Posterior vena cava (tissue), 2 donors: ENCODE measurements around the gene ITPKA. TPM values are rescaled to one million over a fixed set of nuclear protein-coding genes. Genes with fewer than 3 reads are reported as not detected.

Source experiments
- DNase-seq: peaks from one replicate; pipeline ENCODE4 v3.0.0-alpha.2; 2020; ENCODE audit warnings: low spot score
- intact Hi-C, 2 donors: fragments of 100-400 bp; cut with DNase I; formaldehyde crosslinking; loops; one replicate each; pipeline versions ENCODE4 v1.14.1 to v1.14.2; 2022 to 2023
- total RNA-seq, 2 donors: library from RNA; stranded (reverse); fragmentation: NEBNext Ultra II Directional; extraction: Animal tissue kit (Norgen Biotek cat#: 25700); gene quantifications; one replicate each; pipeline ENCODE4 v1.2.1, GENCODE V29; 2021
- donor health status: DM: yes; HTN: yes; CAD: no.
- donor health status: DM: yes; HTN: yes; CAD: no.

The ITPKA gene
- total RNA-seq, 2 donors from 2014 or later, result 0.28 to 0.33 TPM

DNA sequence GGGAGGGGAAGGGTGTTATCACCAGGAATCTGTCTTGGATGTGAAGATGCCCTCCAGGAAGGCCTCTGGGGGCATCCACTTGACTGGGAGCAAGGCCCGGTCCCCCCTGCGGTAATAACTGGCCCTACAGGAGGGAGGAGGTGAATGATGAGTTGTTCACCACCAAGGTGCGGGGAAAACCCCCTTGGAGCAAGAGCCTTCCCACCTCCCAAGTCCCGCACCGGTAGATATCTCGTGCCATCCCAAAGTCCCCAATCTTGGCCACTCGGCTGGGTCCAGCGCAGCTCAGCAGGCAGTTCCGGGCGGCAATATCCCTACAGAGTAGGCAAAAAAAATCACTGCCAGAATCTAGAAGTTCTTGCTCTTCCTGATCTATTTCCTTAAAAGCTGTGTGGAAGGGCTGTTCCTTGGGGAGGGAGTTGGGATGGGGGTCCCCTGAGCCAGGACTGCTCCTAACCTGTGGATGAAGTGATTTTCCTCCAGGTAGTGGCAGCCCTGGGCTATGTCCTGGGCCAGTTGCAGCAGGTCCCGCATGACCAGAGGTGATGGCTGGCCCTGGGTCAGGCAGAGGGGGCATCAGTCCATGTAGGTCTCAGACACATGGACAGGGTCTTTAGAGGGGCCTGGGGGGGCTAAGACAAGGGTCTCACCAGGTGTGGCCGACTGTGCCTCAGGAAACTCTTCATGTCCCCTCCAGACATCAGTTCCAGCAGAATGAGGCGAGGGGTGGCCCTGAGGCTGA, 11.2 kb downstream of the ITPKA start:
- DNase-seq, result no peak
- intact Hi-C loops, result no loop called here

DNA sequence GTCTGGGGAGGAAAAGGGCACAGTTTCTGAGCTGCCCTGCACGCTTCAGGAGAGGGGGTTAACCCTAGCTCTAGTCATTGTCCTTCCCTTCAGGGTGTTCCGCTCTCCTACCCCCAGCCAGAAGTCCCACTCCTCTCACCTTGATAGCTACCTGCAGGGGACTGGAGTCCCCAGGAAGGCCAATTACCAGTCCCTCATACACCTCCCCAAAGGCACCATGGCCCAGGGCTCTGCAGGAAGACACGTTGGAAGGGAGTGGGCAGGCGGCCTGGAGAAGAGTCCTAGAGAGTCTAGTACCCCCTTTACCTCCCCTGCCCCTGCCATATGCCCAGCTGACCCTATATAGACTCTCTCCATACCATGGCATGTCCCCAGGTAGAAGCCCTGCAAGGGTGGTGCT, 12.1 kb downstream of the ITPKA start:
- DNase-seq, result no peak
- intact Hi-C loops, result no loop called here

DNA sequence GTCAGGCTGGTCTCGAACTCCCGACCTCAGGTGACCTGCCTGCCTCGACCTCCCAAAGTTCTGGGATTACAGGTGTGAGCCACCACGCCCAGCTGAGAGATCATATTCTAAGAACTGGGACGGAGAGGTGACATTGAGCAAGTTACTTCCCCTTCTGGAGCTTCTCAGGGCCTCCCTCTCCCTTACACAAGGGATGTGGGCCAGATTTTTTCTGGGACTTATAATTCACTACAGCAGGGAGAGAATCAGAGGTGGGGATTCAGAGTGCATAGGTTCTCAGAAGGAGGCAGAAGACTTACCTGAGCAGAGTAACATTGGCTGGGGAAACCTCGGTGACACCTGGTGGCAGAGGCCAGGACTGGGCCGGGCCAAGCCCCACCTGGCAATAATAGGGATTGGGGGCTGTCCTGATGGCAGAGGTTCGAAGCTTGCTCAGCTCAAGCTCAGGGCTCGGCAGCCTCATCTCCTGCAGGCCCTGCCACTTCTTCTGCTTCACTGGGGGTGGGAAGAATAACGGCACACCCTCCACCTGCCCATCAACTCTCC, 13.2 kb downstream of the ITPKA start:
- no peak for DNase-seq
- intact Hi-C loops, result no loop called here

DNA sequence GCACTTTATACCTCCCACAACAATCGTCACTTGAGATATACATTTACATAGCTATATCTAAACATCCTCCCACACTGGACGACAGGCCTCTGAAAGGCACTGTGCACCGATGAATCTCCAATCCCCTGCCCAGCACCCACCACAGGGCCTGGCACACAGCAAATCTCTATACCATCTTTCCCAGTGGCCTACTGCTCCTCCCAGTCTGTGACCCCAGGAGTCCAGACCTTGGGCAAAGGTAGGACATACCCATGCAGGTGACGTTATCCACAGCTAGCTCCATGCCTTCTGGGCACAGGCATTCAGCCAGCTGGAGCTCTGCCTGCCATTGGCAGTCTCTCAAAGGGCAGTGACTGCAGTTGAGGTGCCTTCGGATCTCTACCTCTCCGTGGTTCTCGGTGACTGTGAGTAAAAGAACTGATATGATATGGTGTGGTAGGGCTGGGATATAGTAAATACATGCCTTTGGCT, 14.2 kb downstream of the ITPKA start:
- intact Hi-C loops, result no loop called here
- no peak for DNase-seq

DNA sequence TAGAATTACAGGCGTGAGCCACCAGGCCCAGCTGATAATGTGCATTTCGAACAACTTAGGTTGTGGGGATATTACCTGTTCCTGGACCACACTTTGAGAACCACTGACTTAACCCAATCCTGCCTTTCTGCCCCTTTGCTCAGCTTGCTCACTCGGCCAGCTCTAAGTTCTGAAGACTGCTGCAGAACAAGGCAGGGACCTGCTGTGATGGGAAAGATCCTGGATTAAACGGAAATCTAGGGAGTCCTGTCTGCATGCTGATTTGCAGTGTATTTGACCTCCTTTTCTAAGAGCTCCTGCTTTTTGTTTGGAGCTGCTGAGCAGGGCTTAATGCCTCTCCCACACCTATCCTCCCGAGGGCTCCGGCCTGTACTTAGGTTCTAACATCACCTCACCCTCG, 17.1 kb downstream of the ITPKA start:
- no peak for DNase-seq
- intact Hi-C loops, result loop anchor here in 1 of 2 donors (2.0 kb wide), 1 partner anchor 72 kb away; no protein-coding TSS in a partner anchor

DNA sequence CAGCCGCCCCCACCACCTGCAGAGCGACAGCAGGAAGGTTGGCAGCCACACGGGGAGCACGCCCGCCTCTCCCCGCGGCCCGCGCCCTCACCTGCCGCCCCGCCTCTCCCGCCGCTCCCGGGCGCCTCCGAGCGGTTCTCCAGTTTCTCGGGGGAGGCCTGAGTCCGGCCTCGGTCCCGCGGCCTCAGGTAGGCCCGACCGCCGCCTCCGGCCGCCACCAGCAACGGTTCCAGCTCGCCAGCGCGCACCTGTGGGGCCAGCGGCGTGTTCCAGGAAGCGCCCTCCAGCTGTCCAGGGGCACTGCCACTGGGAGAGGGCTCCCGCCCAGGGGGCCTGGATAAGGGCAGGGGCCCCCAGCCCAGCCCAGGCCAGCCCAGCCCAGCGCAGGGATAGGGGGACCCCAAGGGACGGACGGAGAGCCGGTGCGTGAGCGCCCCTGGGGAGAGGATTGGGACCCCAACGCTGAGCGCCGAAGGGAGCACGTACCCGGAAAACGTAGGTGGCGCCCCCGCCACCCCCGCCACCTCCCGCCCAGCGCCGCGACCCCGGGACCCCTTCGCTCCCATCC, 17.7 kb downstream of the ITPKA start:
- intact Hi-C loops, result loop anchor here in 1 of 2 donors (2.0 kb wide), 1 partner anchor 73 kb away; no protein-coding TSS in a partner anchor
- DNase-seq, result no peak

DNA sequence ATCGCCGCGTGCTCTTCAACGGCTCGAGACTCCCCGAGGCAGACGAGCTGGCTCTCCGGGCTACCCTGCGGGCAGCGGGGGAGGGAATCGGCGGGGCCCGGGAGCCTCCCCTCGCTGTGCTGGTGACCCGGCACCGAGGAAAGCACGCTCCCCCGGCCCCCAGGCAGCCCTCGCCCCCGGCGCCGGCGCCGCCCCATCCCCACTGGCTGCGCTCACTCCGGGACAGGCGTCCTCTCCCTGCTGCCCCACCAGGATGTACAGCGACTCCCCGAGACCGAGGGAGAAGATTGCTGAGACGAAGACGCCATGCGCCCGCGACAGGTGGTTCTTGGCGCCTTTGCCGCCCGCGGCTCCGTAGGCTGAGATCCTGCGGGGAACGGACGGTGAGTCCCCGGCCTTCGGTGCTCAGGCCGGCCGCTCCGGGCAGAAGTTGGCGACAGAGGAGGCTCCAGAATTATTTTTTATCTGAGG, 18.3 kb downstream of the ITPKA start:
- DNase-seq, result no peak
- intact Hi-C loops, result loop anchor here in 1 of 2 donors (2.0 kb wide), 1 partner anchor 73 kb away; no protein-coding TSS in a partner anchor

DNA sequence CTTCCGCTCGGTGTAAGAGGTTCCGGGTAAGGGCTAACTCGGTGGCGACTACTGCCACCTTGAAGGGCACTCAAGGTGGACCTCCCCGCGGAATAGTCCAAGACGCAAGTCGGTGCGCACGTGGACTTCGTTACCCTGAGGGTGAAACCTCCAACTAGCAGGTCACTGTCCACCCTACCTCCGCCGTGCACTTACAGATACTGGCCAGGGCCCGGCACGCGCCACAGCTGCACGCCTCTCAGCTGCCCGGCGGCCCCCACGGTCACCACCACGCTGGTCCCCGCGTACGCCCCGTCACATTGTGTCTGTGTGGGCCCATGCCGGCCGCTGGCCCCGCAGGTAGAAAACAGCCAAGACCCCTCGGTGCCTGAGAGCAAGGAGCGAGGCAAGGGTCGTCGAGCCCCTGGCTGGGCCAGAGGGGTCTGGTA, 18.9 kb downstream of the ITPKA start:
- peak; percentile 80 for DNase-seq
- intact Hi-C loops, result no loop called here

DNA sequence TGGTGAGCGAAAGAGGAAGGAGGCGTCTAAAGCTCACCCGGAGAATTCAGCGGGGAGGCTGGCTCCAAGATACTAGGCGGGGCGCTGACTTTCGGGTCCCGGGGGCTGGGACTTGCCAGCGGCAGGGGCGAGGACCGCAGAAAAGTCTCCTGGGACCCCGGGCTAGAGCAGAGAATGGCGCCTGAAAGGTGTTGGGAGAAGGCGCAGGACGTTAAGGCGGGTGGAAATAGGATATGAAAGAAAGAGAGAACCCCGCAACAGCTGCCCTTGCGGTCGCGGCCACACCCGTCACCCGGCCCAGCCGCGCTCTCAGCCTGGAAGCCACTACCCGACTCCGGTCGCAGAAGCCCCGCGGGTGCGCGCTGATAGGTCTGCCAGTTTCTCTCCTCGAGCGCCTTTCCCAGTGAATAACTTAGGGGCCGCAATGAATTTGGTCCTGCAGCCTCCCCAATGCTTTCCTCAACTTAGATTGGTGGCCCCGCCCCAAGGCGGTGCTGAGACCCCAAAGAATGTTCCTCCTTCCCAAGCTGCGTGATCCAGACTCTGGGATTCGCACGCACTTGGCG, 19.3 kb downstream of the ITPKA start:
- DNase-seq, result no peak
- intact Hi-C loops, result no loop called here

DNA sequence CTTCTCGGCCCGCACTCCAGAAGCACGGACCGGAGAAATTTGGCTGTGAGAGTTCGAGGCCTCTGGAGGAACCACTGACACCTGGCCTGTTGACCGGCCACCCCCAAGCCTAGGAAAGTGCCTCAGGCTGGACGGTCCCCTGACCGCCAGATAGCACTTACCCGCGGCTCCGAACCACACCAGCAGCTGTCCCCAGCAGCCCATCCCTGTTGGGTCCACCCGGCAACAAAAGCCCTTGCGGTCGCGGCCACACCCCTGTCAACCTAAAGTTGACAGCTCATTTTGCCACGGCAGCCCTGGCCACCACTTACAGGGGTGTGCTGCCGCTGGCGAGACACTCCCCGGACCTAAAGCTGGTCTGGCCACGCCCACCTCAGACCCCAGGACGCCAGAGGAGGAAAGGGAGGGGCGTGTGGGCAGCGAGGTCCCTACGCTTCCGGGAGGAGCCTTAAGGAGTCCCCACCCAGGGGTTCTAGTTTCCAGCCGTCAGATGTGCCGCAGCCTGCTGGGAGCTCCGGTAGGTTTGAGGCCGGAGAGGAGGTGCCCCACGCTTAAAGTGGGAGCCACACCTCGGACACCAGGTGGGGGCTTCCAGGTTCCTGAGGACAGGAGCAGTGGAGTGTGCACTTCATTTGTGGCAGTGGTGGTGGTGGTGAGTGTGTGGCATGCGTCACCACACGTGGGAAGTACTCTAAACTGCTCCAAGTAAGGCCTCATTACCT, 20.0 kb downstream of the ITPKA start, which contains the start of gene LTK:
LTK (minus strand) TSS at position 322 of the 722 bp plus-strand sequence; CDS start at position 204, 118 bp downstream.
- no peak for DNase-seq
- intact Hi-C loops, result no loop called here

DNA sequence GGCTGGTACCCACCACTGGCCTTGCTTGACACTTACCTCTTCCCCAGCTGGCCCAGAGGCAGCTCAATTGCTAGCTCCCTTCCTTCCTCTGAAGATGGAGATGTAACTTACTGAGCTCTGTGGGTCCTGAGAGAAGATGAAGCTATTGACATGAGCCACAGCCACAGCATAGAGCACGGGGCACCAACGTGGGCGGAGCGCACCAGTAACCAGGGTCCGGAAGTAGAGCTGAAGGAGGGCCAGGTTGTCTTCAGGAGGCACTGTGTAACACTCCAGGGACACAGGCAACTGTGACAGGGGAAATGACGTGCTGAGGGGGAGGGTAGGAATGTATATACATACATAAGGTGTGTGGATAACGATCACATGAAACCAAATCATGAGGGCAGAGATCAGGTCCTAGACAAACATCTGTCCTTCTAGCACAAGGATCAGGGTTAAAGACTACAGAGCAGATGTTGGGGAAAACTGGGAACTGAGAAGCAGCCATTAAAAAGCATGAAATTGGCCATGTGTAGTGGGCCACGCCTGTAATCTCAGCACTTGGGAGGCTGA, 24.3 kb downstream of the ITPKA start:
- intact Hi-C loops, result loop anchor here in 1 of 2 donors (2.0 kb wide), 1 partner anchor 59 kb away; no protein-coding TSS in a partner anchor

DNA sequence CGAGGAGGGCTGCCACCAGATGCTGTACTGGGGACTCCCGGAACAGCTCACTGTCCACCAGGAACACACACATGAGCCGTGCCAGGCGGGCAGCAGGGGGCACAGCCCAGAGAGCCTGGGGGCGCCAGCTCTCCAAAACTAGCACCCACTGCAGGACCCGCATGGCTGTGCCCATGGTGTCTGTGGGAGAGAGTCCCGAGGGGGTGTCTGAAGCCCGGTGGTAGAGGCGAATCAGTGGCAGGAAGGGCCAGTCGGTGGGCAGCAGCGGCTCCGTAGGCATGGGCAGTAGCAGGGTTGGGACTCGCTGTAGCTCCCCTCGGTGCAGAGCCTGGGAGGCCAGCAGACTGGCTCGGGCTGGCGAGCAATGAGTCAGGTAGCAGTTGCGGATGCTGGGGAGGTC, 27.0 kb downstream of the ITPKA start:
- DNase-seq, result no peak
- intact Hi-C loops, result no loop called here

More for the DNA sequence above, 24.3 kb downstream of the ITPKA start:
- no peak for DNase-seq

DNA sequence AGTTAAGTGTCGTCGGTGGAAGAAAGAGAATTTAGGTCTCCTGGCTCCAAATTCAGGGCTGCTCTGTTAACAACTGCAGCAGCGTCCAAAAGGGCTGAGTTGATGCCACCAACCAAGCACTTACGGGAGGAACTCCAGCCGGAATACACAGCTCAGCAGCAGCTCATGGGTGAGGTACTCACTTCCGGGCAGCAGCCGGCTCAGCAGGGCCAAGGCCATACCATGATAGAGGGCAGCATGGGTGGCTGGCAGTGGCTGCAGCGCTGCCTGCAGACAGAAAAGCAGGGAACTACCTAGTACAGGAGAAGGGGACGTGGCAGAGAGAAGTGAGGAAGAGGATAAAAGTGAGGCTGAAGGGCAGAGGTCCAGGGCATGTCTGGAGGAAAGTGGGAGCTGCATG, 27.9 kb downstream of the ITPKA start:
- intact Hi-C loops, result no loop called here
- no peak for DNase-seq

DNA sequence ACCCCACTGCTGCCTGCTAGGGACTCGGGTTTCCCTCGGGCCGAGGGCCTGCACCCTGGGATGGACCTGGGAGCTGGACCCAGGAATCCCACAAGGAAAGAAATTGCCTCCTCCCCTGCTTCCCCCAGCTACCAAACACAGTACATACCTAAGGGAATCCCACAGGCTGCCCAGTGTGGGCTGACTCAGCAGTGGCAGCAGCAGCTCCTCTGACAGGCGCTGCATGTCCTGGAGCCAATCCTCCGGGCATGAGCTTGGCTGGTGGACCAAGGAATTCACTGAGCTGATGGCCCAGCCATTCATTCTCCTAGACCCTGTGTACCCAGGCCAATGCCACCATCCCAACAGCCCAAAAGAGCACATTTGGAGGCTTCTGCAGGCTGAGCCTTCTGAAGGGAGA, 29.4 kb downstream of the ITPKA start:
- no peak for DNase-seq
- intact Hi-C loops, result no loop called here

DNA sequence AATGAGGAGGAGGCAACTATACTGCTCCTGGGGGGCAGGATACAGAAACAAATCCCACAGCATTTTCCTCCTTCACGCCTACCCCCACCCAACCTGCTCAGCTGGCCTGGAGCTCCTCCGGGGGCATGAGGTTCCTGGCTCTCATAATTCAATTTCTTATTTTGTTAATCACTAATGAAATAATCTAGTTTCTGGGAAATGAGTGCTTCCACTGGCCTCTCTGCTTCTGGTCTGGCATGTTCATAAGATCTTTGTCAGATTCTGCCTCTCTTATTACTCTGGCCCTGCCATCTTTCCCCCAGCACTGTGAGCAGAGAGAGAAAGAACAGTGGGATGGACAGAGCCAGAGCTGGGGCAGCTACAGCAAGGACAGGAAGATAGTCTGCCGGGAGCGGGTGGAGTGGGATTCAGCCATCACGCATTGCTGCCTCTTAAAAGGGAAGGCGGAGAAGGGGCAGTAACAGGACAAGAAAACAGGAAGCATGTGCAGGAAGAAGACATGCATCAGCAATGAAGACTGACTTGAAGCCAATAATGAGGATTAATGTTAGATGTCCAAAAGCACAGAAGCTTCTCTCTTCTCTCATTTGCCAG, 36.8 kb downstream of the ITPKA start:
- intact Hi-C loops, result no loop called here
- DNase-seq, result no peak

DNA sequence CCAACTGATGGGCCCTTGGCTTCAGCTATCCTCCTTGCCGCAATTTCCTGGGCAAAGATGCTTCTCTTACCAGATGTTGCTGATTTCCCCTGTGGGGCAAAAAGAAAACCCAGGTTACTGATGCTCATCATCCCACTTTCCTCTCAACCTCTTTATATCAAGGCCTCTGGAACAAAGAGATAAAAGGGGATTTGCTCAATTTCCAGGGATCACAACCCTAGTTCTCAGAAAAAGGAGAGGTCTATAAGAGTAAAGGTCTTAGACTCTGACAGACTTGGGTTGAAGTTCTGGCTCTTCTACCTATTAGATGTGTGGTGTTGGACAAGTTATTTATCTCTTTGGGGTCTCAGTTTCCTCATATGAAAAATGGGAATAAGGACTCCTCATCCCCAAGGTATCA, 41.9 kb downstream of the ITPKA start:
- intact Hi-C loops, result no loop called here
- no peak for DNase-seq

DNA sequence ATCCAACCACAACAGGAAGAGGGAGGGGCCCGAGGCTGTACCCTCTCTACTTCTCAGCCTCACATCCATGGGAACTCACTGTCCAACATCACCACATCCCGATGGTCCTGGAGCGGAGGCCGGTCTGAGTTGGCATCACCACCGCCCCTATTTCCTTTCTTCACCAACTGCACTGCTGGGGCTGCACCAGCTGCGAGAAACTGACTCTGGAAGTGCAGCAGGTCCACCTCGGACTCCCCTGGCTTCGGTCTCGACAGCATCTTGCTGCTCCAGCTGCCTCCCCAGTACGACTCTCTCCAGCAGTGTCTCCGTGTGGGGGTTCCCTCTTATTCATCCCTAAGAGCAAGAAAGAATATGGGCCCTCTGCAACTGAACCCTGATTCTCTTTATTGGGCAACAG, 43.2 kb downstream of the ITPKA start:
- intact Hi-C loops, result no loop called here
- DNase-seq, result no peak

DNA sequence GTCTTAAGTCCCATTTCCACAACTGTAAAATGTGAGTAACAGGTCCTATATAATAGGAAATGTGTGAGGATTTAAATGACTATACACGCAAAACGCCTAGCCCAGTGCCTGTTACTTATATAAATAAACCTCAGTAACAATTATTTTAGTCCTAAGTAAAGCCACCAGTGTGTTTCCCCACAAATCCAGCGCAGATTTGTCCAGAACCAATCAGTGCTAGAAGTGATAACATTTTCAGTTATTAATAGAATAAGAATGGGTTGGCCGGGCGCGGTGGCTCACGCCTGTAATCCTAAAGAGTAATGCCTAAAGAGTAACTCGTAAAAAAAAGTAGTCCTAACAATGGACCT, 49.8 kb downstream of the ITPKA start:
- intact Hi-C loops, result no loop called here
- DNase-seq, result no peak

DNA sequence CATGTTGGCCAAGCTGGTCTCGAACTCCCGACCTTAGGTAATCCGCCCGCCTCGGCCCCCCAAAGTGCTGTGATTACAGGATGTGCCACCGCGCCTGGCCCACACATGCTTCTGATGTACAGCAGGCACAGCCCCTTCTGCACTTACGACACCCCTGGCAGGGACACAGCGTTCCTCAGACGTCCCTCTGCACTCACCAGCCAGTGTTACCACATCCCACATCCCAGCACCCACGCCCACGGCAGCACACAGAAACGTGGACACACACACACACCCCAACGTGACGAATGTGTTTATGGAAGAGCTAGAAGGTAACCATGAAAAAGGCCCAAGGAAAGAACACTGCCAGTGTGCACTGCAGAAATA, 51.0 kb downstream of the ITPKA start:
- intact Hi-C loops, result no loop called here
- DNase-seq, result no peak
